IMR-90 (cell line): ENCODE measurements around the gene INSM1.

Experiments used
- CEBPB ChIP-seq: IDR thresholded peaks from 2 replicates; pipeline ENCODE4 v1.6.1; 2012; ENCODE audit warnings: low read depth, low read length, improper control_type of control experiment
- CTCF ChIP-seq: conservative IDR thresholded peaks from 2 replicates; pipeline ENCODE4 v1.5.1; 2012; ENCODE audit warnings: mild to moderate bottlenecking, low read depth, low read length, improper control_type of control experiment
- POLR2A ChIP-seq: IDR thresholded peaks from 2 replicates; pipeline ENCODE4 v1.6.1; 2012; ENCODE audit warnings: mild to moderate bottlenecking, low read depth, low read length
- RAD21 ChIP-seq: IDR thresholded peaks from 2 replicates; pipeline ENCODE4 v1.6.1; 2012; ENCODE audit warnings: low read length, improper control_type of control experiment

- no peak for TF ChIP-seq RAD21
- TF ChIP-seq CTCF = no peak
- no peak for TF ChIP-seq CEBPB
- no peak for TF ChIP-seq POLR2A
These were observed 22.5 kb downstream of the INSM1 start for GRCh38 chr20:20390393-20390792.
